Ovary (tissue), 3 donors: ENCODE results near the gene MTHFR.

Source experiments
- EP300 ChIP-seq: sonication (generic); formaldehyde crosslinking; IDR thresholded peaks from one replicate; pipeline ENCODE4 v1.6.1; 2017; ENCODE audit warnings: antibody characterized with exemption
- POLR2A ChIP-seq: fragments of 450-650 bp; IDR thresholded peaks from one replicate; pipeline ENCODE4 v1.6.1; 2017; ENCODE audit warnings: antibody characterized with exemption, mild to moderate bottlenecking, moderate library complexity
- TF ChIP-seq, protein P1 (sequence below), 3 donors: fragments of 450-650 bp in 2 of 3; fragments of 200-600 bp in 1 of 3; IDR thresholded peaks; one replicate each; pipeline versions ENCODE4 v1.5.1 to v1.8.0; 2016 to 2022; ENCODE audit warnings: antibody characterized with exemption in 3 of 3, mild to moderate bottlenecking in 1 of 3
- donor health status: DM: no; HTN: no; CAD: no.

- TF ChIP-seq POLR2A (peak; percentile 44), EP300 (peak; percentile 100)
- TF ChIP-seq, protein P1, sequence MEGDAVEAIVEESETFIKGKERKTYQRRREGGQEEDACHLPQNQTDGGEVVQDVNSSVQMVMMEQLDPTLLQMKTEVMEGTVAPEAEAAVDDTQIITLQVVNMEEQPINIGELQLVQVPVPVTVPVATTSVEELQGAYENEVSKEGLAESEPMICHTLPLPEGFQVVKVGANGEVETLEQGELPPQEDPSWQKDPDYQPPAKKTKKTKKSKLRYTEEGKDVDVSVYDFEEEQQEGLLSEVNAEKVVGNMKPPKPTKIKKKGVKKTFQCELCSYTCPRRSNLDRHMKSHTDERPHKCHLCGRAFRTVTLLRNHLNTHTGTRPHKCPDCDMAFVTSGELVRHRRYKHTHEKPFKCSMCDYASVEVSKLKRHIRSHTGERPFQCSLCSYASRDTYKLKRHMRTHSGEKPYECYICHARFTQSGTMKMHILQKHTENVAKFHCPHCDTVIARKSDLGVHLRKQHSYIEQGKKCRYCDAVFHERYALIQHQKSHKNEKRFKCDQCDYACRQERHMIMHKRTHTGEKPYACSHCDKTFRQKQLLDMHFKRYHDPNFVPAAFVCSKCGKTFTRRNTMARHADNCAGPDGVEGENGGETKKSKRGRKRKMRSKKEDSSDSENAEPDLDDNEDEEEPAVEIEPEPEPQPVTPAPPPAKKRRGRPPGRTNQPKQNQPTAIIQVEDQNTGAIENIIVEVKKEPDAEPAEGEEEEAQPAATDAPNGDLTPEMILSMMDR (IDR thresholded peaks at IDR 0.05), result no peak
These were observed 14.7 kb downstream of the MTHFR start for GRCh38 chr1:11790880-11791715.
